A549 (cell line): ENCODE measurements around the gene PSMD6. TPM values are rescaled to one million over a fixed set of nuclear protein-coding genes. Genes with fewer than 3 reads are reported as not detected.

Source experiments
- ATAC-seq, 2 experiments: fragments of 200-7000 bp in 1 of 2; fragments of >200 bp in 1 of 2; cut with Nextera tagmentation in 1 of 2; cut with Tn5 transposase in 1 of 2; 3 replicates each; pipeline versions ENCODE4 v1.8.0 to v1.9.1; 2018 to 2020; ENCODE audit warnings: mild to moderate bottlenecking in 1 of 2, moderate library complexity in 1 of 2
- CTCF ChIA-PET: fragments of 300-600 bp; sonication (Branson Sonifier 250); formaldehyde crosslinking; extraction: SDS; loops from one replicate; lab custom pipeline; 2021; ENCODE audit warnings: antibody characterized with exemption, inconsistent platforms; lab: Yijun Ruan, JAX
- POLR2A ChIA-PET: fragments of 350-600 bp; formaldehyde crosslinking; extraction: SDS; loops from one replicate; lab custom pipeline; 2021; ENCODE audit warnings: antibody characterized with exemption, inconsistent platforms; lab: Yijun Ruan, JAX
- DNase-seq, 2 experiments: peaks; one replicate each; pipeline versions ENCODE4 v3.0.0 to v3.0.0-alpha.2; 2011 to 2016; ENCODE audit warnings: low read depth in 1 of 2, low spot score in 1 of 2
- FAIRE-seq: peaks from 2 replicates; lab custom pipeline; 2011; peaks lifted over from hg19 to GRCh38; lab: Jason Lieb, UNC
- H3K27ac ChIP-seq, 2 experiments: fragments of >200 bp; sonication (Bioruptor Twin); formaldehyde crosslinking; 3 replicates each; pipeline ENCODE4 v1.5.1; 2016 to 2017
- H3K4me1 ChIP-seq: fragments of >200 bp; sonication (Bioruptor Twin); formaldehyde crosslinking; 3 replicates; pipeline ENCODE4 v1.6.1; 2016
- H3K4me2 ChIP-seq: fragments of >200 bp; sonication (Bioruptor Twin); formaldehyde crosslinking; 3 replicates; pipeline ENCODE4 v1.6.1; 2016
- H3K4me3 ChIP-seq: fragments of >200 bp; sonication (Bioruptor Twin); formaldehyde crosslinking; 3 replicates; pipeline ENCODE4 v1.5.1; 2016
- H3K9me3 ChIP-seq: fragments of >200 bp; sonication (Bioruptor Twin); formaldehyde crosslinking; 3 replicates; pipeline ENCODE4 v1.6.1; 2016
- ATOH8 ChIP-seq: fragments of 250-450 bp; sonication (Bioruptor Pico); IDR thresholded peaks from 2 replicates; pipeline ENCODE4 v1.5.0; 2020; ENCODE audit warnings: low read depth, mild to moderate bottlenecking, moderate library complexity
- BCL3 ChIP-seq: fragments of >200 bp; sonication (Bioruptor Twin); formaldehyde crosslinking; IDR thresholded peaks from 3 replicates; pipeline ENCODE4 v1.6.1; 2016
- CBX8 ChIP-seq: fragments of 200-600 bp; sonication (generic); IDR thresholded peaks from 2 replicates; pipeline ENCODE4 v1.6.1; 2016
- CEBPB ChIP-seq, 2 experiments: fragments of >200 bp in 1 of 2; sonication (Bioruptor Twin) in 1 of 2; formaldehyde crosslinking in 1 of 2; IDR thresholded peaks; 2 replicates each; pipeline ENCODE4 v1.6.1; 2012 to 2016
- EHF ChIP-seq: fragments of 250-450 bp; sonication (Bioruptor Pico); IDR thresholded peaks from 2 replicates; pipeline ENCODE4 v1.5.0; 2020; ENCODE audit warnings: mild to moderate bottlenecking
- ESRRA ChIP-seq: fragments of 150-350 bp; IDR thresholded peaks from 2 replicates; pipeline ENCODE4 v1.6.1; 2014; ENCODE audit warnings: mild to moderate bottlenecking, low read length, borderline replicate concordance
- FOSL2 ChIP-seq, 2 experiments: fragments of 450-650 bp in 1 of 2; fragments of >200 bp in 1 of 2; sonication (Bioruptor Twin) in 1 of 2; formaldehyde crosslinking; IDR thresholded peaks; 2 replicates each; pipeline versions ENCODE4 v1.5.0 to v1.6.1; 2016 to 2020; ENCODE audit warnings: mild to moderate bottlenecking in 1 of 2, moderate library complexity in 1 of 2
- GATA3 ChIP-seq: IDR thresholded peaks from 2 replicates; pipeline ENCODE4 v1.6.1; 2012; ENCODE audit warnings: borderline replicate concordance
- HEYL ChIP-seq: fragments of 250-450 bp; sonication (Bioruptor Pico); IDR thresholded peaks from 2 replicates; pipeline ENCODE4 v1.8.0; 2021; ENCODE audit warnings: mild to moderate bottlenecking, moderate library complexity
- HOXA7 ChIP-seq: fragments of 250-450 bp; sonication (Bioruptor Pico); IDR thresholded peaks from 2 replicates; pipeline ENCODE4 v1.5.0; 2020; ENCODE audit warnings: mild to moderate bottlenecking, moderate library complexity
- HOXB13 ChIP-seq: fragments of 250-450 bp; sonication (Bioruptor Pico); IDR thresholded peaks from 2 replicates; pipeline ENCODE4 v1.5.0; 2020; ENCODE audit warnings: low read depth, mild to moderate bottlenecking, moderate library complexity
- JUNB ChIP-seq: fragments of >200 bp; sonication (Bioruptor Twin); formaldehyde crosslinking; IDR thresholded peaks from 2 replicates; pipeline ENCODE4 v1.6.1; 2016
- KDM1A ChIP-seq: fragments of 200-600 bp; sonication (generic); IDR thresholded peaks from 2 replicates; pipeline ENCODE4 v1.6.1; 2016; ENCODE audit warnings: low read depth, mild to moderate bottlenecking
- MAX ChIP-seq: IDR thresholded peaks from 2 replicates; pipeline ENCODE4 v1.6.1; 2012
- MYC ChIP-seq: IDR thresholded peaks from 2 replicates; pipeline ENCODE4 v1.6.1; 2012; ENCODE audit warnings: mild to moderate bottlenecking, inconsistent platforms, low read length, improper control_type of control experiment, borderline replicate concordance
- NR3C1 ChIP-seq: fragments of >200 bp; sonication (Bioruptor Twin); formaldehyde crosslinking; IDR thresholded peaks from 3 replicates; pipeline ENCODE4 v1.6.1; 2017
- PBX3 ChIP-seq: IDR thresholded peaks from 2 replicates; pipeline ENCODE4 v1.6.1; 2012
- RCOR1 ChIP-seq: fragments of 150-350 bp; IDR thresholded peaks from 2 replicates; pipeline ENCODE4 v1.6.1; 2014; ENCODE audit warnings: antibody characterized with exemption, low read length, low read depth
- REST ChIP-seq: fragments of 200-600 bp; sonication (generic); IDR thresholded peaks from 2 replicates; pipeline ENCODE4 v1.6.1; 2016; ENCODE audit warnings: antibody characterized with exemption, mild to moderate bottlenecking, moderate library complexity
- RFX5 ChIP-seq: fragments of 450-650 bp; IDR thresholded peaks from 2 replicates; pipeline ENCODE4 v1.7.1; 2014; ENCODE audit warnings: antibody characterized with exemption, mild to moderate bottlenecking, moderate library complexity
- RNF2 ChIP-seq: fragments of 200-600 bp; sonication (generic); IDR thresholded peaks from 2 replicates; pipeline ENCODE4 v1.6.1; 2016; ENCODE audit warnings: low read depth, mild to moderate bottlenecking, antibody characterized with exemption, moderate library complexity, borderline replicate concordance
- TP53 ChIP-seq: fragments of 250-450 bp; sonication (Bioruptor Pico); IDR thresholded peaks from 2 replicates; pipeline ENCODE4 v1.5.0; 2021; ENCODE audit warnings: mild to moderate bottlenecking, moderate library complexity
- ZFP36 ChIP-seq: fragments of 450-650 bp; IDR thresholded peaks from 2 replicates; pipeline ENCODE4 v1.6.1; 2014; ENCODE audit warnings: borderline replicate concordance; ENCODE audit not compliant: partially characterized antibody
- WGBS: methylation state at CpG from one replicate; pipeline ENCODE4 v1.1.6; 2017; ENCODE audit errors: missing lambda C conversion rate; 5-methylcytosine and 5-hydroxymethylcytosine counted together
- polyA plus RNA-seq, 4 experiments: library from polyadenylated mRNA; depleted of rRNA in 3 of 4; stranded (reverse); fragments of >200 nt; fragmentation: RNase III in 1 of 4; extraction: RNeasy Plus Mini Kit Qiagen cat#74134 plus additional on column Dnase treatment in 1 of 4; gene quantifications; 2 replicates in 3 of 4; 3 replicates in 1 of 4; pipeline ENCODE4 v1.2.3, GENCODE V29; 2011 to 2017

Gene PSMD6
- polyA plus RNA-seq, 2 of the 4 experiments (the other 2 are of a cell fraction) = 76.8 to 117 TPM

GRCh38 chr3:63988943-63989342, 34.4 kb downstream of the PSMD6 start:
- H3K4me1 ChIP-seq = no peaks in the 10 kb centered on the region
- no peaks in the 10 kb centered on the region for H3K9me3 ChIP-seq
- DNase-seq = no peak
- ChIA-PET CTCF (interaction anchor here (0.7 kb wide), 1 partner anchor 958 kb away, joined by 3 read pairs; no protein-coding TSS in a partner anchor), POLR2A (no interaction called here)
- 96% methylated on average over 4 of the region's 4 CpGs for WGBS
- no peak overlapping the region for H3K4me3 ChIP-seq
- TF ChIP-seq KDM1A (no peak), ESRRA (no peak), HOXB13 (CRISPR knock-in tag) (no peak), MYC (no peak), EHF (CRISPR knock-in tag) (no peak), TP53 (CRISPR knock-in tag) (no peak), ATOH8 (CRISPR knock-in tag) (no peak), RNF2 (no peak), BCL3 (no peak), FOSL2 (IDR thresholded peaks at IDR 0.05) (no peak), FOSL2 (CRISPR knock-in tag; IDR thresholded peaks at IDR 0.05) (no peak), CBX8 (no peak), RCOR1 (no peak), MAX (no peak)
- TF ChIP-seq, all 56 proteins: peak for 0
- Histone ChIP-seq H3K4me2 (no peak overlapping the region), H3K27ac (no peak overlapping the region)
- ATAC-seq (no peak), FAIRE-seq (no peak)

GRCh38 chr3:63986831-63987230, 36.5 kb downstream of the PSMD6 start:
- 76% methylated on average over 2 of the region's 2 CpGs for WGBS

More at GRCh38 chr3:63986831-63987230, 36.5 kb downstream of the PSMD6 start:
- H3K9me3 ChIP-seq = no peaks in the 10 kb centered on the region
- CTCF ChIA-PET = interaction anchor here (1.1 kb wide), 1 partner anchor 15 kb away, joined by 3 read pairs; no protein-coding TSS in a partner anchor
- DNase-seq = no peak
- H3K4me2 ChIP-seq = no peak overlapping the region
- POLR2A ChIA-PET = no interaction called here
- FAIRE-seq = no peak
- H3K27ac ChIP-seq = no peak overlapping the region
- no peak overlapping the region for H3K4me3 ChIP-seq
- no peak for ATAC-seq
- H3K4me1 ChIP-seq = no peaks in the 10 kb centered on the region
- TF ChIP-seq RFX5 (no peak), MAX (no peak), GATA3 (no peak), NR3C1 (no peak), HOXB13 (CRISPR knock-in tag) (no peak), CEBPB (IDR thresholded peaks at IDR 0.05) (no peak), ZFP36 (no peak), KDM1A (no peak), HEYL (no peak), JUNB (no peak), PBX3 (no peak), HOXA7 (CRISPR knock-in tag) (no peak), REST (no peak)
